DND-41 (cell line): ENCODE results near the gene CCL15.

Experiments
- ATAC-seq: fragments of 200-7000 bp; cut with Tn5 transposase; 3 replicates; pipeline ENCODE4 v1.9.1; 2021; ENCODE audit warnings: low read depth; ENCODE audit not compliant: insufficient read depth
- DNase-seq: peaks from one replicate; pipeline ENCODE4 v3.0.0-alpha.2; 2020
- H2AFZ ChIP-seq: 2 replicates; pipeline ENCODE4 v1.6.0; 2012; ENCODE audit warnings: low read depth, low read length
- H3K27ac ChIP-seq: 2 replicates; pipeline ENCODE4 v1.5.1; 2012; ENCODE audit warnings: low read length, inconsistent platforms
- H3K27me3 ChIP-seq: fragments of 200-600 bp; sonication (generic); 2 replicates; pipeline ENCODE4 v1.6.0; 2012; ENCODE audit warnings: low read length, mild to moderate bottlenecking, inconsistent platforms; ENCODE audit not compliant: insufficient read depth, poor library complexity
- H3K36me3 ChIP-seq: 2 replicates; pipeline ENCODE4 v1.5.1; 2012; ENCODE audit warnings: low read length, inconsistent platforms; ENCODE audit not compliant: insufficient read depth
- H3K4me1 ChIP-seq: 2 replicates; pipeline ENCODE4 v1.5.1; 2012; ENCODE audit warnings: mild to moderate bottlenecking, low read length; ENCODE audit not compliant: insufficient read depth
- H3K4me2 ChIP-seq: 2 replicates; pipeline ENCODE4 v1.6.0; 2012; ENCODE audit warnings: mild to moderate bottlenecking, moderate library complexity, low read length, inconsistent platforms; ENCODE audit not compliant: insufficient read depth
- H3K4me3 ChIP-seq, 2 experiments: fragments of 200-600 bp in 1 of 2; shearing (Covaris generic) in 1 of 2; 2 replicates each; pipeline ENCODE4 v1.5.1; 2012 to 2016; ENCODE audit warnings: inconsistent platforms in 2 of 2, low read length in 2 of 2, mild to moderate bottlenecking in 2 of 2, low read depth in 1 of 2, moderate library complexity in 1 of 2
- H3K79me2 ChIP-seq: 2 replicates; pipeline ENCODE4 v1.6.0; 2012; ENCODE audit warnings: low read length, inconsistent platforms; ENCODE audit not compliant: insufficient read depth
- H3K9ac ChIP-seq: 2 replicates; pipeline ENCODE4 v1.6.0; 2012; ENCODE audit warnings: low read depth, mild to moderate bottlenecking, inconsistent platforms, low read length, moderate library complexity
- H3K9me3 ChIP-seq: 2 replicates; pipeline ENCODE4 v1.5.1; 2012; ENCODE audit warnings: low read length, moderate library complexity, mild to moderate bottlenecking, inconsistent platforms; ENCODE audit not compliant: insufficient read depth, severe bottlenecking
- H4K20me1 ChIP-seq: 2 replicates; pipeline ENCODE4 v1.6.0; 2012; ENCODE audit warnings: low read length; ENCODE audit not compliant: insufficient read depth
- CTCF ChIP-seq: IDR thresholded peaks from 2 replicates; pipeline ENCODE4 v1.5.1; 2012; ENCODE audit warnings: borderline replicate concordance, low read length, moderate library complexity, mild to moderate bottlenecking; ENCODE audit not compliant: poor library complexity, severe bottlenecking; ENCODE audit errors: extremely low read depth
- EZH2 ChIP-seq: IDR thresholded peaks from 3 replicates; pipeline ENCODE4 v1.6.1; 2012; ENCODE audit warnings: borderline replicate concordance, low read depth, mild to moderate bottlenecking, moderate library complexity, low read length, inconsistent platforms; ENCODE audit not compliant: severe bottlenecking

CCL15 gene

GRCh38 chr17:35986643-35987042 lies 14.7 kb downstream of the CCL15 start, which contains the start of gene CCL14:
CCL14 (minus strand) TSS chr17:35986729; CDS start chr17:35986649, 80 bp downstream.
- H3K36me3 ChIP-seq, result no peaks in the 10 kb centered on the region
- no peak for ATAC-seq
- H3K79me2 ChIP-seq, result no peaks in the 10 kb centered on the region
- no peaks in the 10 kb centered on the region for H4K20me1 ChIP-seq
- TF ChIP-seq EZH2, result no peak
- no peak for TF ChIP-seq CTCF
- H3K27ac ChIP-seq, result no peak within 1 kb of the TSS
- peaks cover 6% of the 10 kb centered on the region for H3K9me3 ChIP-seq
- no peak within 1 kb of the TSS for H3K4me2 ChIP-seq
- H2AFZ ChIP-seq, result no peak within 1 kb of the TSS
- no peak within 1 kb of the TSS for H3K9ac ChIP-seq
- no peaks in the 10 kb centered on the region for H3K27me3 ChIP-seq
- DNase-seq, result no peak
- H3K4me3 ChIP-seq, result no peak within 1 kb of the TSS
- H3K4me1 ChIP-seq, result no peaks in the 10 kb centered on the region

GRCh38 chr17:35984140-35984539 lies 17.2 kb downstream of the CCL15 start:
- DNase-seq (no peak), ATAC-seq (no peak)
- H3K79me2 ChIP-seq, result no peaks in the 10 kb centered on the region
- H3K9me3 ChIP-seq, result peaks cover 1% of the 10 kb centered on the region
- TF ChIP-seq CTCF (no peak), EZH2 (no peak)
- H3K4me3 ChIP-seq, result no peak overlapping the region
- no peak overlapping the region for H3K27ac ChIP-seq
- no peak overlapping the region for H3K4me2 ChIP-seq
- H4K20me1 ChIP-seq, result no peaks in the 10 kb centered on the region
- no peak overlapping the region for H2AFZ ChIP-seq
- no peaks in the 10 kb centered on the region for H3K36me3 ChIP-seq
- H3K4me1 ChIP-seq, result no peaks in the 10 kb centered on the region
- H3K27me3 ChIP-seq, result no peaks in the 10 kb centered on the region
- H3K9ac ChIP-seq, result no peak overlapping the region

- no peak overlapping the region for H3K4me2 ChIP-seq
- no peak overlapping the region for H3K4me3 ChIP-seq
- no peaks in the 10 kb centered on the region for H3K4me1 ChIP-seq
- no peaks in the 10 kb centered on the region for H3K79me2 ChIP-seq
- no peak for ATAC-seq
- no peak for TF ChIP-seq EZH2
- no peak for TF ChIP-seq CTCF
- H3K36me3 ChIP-seq, result no peaks in the 10 kb centered on the region
- no peaks in the 10 kb centered on the region for H3K9me3 ChIP-seq
- H4K20me1 ChIP-seq, result no peaks in the 10 kb centered on the region
- no peak overlapping the region for H3K27ac ChIP-seq
- no peak overlapping the region for H2AFZ ChIP-seq
- no peak overlapping the region for H3K9ac ChIP-seq
- no peaks in the 10 kb centered on the region for H3K27me3 ChIP-seq
- no peak for DNase-seq
Observed at GRCh38 chr17:35982409-35983191, 18.8 kb downstream of the CCL15 start.
